GM11168 (cell line): ENCODE data around the gene SLIT3.

Source experiments
- in situ Hi-C: fragments of 300-500 bp; cut with MboI; formaldehyde crosslinking; loops from one replicate; pipeline ENCODE4 v1.12.0; 2022; ENCODE audit warnings: low sequenced_read_pairs; ENCODE audit not compliant: unreplicated experiment

SLIT3 gene

DNA sequence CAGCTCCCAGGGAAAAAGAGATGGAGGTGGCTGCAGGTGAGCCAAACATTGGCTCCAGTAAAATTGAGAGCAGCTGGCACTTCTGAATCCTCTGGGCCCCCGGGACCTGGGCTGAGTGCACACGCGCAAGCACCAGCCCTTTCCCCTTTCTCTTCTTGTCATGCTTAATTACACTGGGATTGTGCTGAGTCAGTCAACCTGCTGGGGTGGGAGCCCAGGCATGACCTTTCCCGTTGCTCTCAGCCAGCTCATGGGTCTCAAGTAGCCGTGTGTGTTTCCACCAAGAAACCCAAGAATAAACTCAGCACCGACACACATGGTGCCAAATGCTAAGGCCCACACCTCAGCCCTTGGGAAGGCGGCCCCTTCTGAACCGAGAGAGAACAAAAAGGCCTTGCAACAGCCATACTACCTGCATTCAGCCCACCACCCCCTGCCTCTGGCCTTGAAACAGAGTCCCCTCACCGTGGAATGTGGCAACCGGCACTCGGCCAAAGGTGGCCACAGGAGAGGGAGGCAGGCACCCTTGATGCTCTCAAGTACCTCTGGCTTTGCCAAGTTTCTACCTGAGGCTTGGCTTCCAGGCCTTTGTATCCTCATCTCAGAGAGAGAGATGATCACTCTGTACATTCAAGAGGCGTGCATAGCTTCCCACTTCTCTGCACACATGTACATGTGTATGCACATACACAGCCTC lies 28.1 kb downstream of the SLIT3 start:
- in situ Hi-C loops, result no loop called here

DNA sequence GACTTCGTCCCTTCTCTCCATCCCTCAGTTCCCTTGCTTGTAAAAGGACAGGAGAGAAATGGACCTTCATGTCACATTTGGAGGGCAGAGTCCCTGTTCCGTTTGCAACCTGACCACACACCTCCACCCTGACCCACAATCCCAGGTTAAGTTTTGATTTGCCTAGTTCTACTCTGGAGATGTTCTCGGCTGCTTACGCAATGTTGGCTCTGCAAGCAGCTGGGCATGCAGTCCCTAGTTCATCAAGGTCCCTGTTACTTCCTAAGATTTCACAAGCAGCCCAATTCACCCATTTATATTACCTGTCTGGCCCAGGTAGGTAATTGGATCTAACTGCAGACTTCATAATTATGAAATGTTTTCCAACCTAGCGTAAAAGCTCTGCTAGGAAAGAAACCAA lies 28.8 kb downstream of the SLIT3 start:
- in situ Hi-C loops, result no loop called here

DNA sequence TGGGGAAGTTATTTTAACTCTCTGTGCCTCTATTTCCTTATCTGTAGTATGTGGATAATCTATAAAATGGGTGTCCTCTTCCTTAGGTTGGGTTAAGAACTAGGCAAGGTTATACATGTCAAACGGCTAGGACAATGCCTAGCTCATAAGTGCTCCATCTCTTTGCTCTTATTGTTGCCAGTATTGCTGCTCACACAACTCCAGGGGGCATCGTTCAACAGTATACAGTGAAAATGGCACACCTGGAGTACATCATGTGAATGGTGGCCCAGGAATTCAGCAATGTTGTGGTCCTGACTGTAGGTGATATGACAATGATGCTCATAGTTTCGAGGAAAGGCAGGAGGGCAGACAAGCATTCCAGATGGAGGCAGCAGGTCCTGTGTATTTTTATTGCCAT lies 30.1 kb downstream of the SLIT3 start:
- in situ Hi-C loops, result no loop called here

DNA sequence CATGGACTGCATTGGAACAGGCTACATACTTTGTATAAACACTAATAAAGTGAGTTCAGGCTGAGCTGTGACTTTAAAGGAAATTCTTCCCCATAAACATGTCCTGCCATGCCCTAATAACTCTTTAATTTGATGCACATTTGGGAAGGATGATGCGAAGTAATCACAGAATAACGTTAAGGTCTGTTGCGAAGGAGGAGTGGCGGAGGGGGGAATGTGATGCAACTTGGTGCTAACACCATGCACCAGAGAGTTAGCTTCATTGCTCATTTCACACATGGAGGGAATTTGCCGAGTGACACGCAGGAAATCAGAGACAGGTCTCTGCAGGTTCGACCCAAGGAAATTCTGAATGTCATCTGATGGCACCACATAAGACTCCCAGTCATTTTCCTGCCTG lies 32.9 kb downstream of the SLIT3 start:
- in situ Hi-C loops, result no loop called here

DNA sequence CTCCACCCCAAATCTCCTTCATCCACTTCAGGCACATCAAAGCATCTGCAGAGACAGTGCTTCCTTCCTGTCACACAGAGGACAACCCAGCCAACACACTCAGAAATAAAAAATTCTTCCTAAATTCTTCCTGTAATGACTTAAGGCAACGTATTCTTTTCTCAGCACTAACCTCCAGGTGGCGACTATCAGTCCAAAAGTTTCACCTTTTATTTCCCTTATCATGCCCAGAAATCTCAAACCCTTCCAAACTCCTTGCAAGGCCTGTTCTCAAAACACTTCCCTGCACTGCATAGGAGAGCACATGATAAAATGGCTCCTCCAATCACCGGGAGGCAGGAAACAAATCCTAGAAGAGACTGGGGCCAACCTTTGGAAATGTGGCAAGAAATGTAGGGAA lies 35.1 kb downstream of the SLIT3 start:
- in situ Hi-C loops, result no loop called here

DNA sequence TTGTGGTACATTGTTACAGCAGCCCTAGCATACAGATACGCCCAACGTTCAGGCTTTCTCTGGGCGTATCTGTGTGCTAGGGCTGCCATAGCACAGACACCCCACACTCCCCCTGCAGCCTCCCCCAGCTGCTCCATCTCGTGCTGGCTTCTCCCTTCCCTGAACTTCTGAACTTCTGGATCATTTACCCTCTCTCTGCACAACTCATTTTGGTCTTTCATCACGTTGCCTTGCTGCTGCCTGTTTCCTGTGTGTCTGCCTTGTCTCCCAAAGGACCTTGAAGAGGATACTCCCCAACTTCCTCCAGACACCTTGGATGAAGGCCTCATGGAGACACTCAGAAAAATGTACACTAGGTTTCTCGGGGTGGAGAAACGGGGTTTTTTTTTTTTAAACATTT lies 37.3 kb downstream of the SLIT3 start:
- in situ Hi-C loops, result no loop called here

DNA sequence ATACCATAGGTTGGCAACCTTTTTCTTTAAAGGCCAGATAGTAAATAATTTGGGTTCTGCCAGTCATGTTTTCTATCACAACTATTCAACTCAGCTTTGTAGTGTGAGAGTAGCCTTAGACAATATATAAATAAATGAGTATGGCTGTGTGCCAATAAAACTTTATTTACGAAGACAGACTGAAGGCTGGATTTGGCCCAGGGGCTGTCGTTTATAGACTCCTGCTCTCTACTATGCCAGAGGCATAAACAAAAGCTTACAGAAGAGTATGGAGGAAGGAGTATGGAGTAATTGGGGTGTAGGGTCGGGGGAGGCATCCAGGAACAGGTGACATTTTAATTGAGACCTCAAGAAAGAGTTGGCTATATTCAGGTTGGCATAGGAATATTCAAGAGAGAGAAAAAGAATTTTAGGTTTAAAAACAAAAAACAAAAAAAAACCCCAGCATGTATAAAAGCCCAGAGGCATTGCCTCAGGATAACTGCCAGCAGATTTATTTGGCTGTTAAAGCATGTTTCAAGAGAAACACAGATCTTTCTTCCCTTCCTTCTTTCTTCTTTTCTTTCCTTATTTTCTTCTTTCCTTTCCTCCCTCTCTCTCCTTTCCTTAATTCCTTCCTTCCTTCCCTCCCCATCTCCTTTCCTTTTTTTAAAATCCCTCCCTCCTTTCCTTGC lies 39.9 kb downstream of the SLIT3 start:
- in situ Hi-C loops, result no loop called here

DNA sequence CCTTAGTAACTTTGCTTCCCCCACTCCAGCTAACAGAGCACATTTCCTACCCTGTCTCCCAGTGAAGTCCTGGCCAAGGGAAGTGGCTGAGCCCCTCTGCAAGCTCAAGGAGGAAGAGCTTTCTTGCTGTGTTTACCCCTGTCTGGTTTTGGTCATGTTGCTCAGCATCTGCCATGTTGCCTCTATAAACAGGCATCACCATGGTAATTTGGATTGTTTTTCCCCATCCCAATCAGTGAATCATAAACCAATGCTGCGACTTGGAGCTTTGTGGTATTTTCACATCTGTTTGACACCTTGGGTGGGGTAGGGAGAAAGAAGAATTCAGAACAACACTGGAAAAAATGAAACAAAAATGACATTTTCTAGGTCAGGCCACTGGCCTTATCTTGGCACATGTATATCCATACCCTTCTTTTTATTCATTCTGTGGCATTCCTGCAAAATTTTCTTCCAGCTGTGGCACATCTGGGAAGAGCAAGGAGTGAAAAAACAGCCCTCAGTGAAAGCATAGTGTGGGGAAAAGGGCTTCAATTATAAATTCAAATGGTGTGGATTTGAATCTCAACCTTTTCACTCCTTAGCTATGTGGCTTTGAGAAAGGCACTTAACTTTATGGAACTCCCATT lies 42.5 kb downstream of the SLIT3 start:
- in situ Hi-C loops, result no loop called here

DNA sequence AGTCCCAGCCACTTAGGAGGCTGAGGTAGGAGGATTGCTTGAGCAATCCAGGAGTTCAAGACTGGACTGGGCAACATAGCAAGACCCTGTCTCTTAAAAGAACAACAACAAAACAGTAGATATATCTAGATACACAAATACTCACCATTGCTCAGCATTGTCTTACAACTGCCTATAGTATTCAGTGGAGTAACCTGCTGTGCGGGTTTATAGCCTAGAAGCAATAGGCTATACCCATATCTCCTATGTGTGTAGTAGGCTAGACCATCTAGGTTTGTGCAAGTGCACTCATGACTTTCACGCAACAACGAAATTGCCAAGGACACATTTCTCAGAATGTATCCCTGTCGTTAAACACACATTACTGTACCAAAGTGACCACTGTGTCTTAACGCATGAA lies 44.7 kb downstream of the SLIT3 start:
- in situ Hi-C loops, result no loop called here

DNA sequence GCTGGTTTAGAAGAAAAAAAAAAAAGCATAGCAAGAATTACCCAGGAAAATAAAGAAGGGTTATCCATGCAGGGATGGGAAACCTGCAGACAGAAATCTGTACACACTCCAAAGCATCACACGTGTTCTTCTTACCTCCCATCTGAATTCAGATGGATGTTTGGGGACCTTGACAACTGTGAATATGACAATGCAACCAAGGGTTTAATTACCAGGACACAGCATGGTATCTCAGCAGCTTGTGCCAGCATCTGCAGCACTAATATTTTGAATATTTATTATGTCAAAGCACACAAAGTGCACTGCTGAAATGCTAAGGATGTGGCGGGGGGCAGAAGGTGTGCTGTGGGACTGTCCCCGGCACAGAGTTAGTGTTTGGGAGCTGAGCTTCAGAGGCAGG lies 47.9 kb downstream of the SLIT3 start:
- in situ Hi-C loops, result no loop called here

DNA sequence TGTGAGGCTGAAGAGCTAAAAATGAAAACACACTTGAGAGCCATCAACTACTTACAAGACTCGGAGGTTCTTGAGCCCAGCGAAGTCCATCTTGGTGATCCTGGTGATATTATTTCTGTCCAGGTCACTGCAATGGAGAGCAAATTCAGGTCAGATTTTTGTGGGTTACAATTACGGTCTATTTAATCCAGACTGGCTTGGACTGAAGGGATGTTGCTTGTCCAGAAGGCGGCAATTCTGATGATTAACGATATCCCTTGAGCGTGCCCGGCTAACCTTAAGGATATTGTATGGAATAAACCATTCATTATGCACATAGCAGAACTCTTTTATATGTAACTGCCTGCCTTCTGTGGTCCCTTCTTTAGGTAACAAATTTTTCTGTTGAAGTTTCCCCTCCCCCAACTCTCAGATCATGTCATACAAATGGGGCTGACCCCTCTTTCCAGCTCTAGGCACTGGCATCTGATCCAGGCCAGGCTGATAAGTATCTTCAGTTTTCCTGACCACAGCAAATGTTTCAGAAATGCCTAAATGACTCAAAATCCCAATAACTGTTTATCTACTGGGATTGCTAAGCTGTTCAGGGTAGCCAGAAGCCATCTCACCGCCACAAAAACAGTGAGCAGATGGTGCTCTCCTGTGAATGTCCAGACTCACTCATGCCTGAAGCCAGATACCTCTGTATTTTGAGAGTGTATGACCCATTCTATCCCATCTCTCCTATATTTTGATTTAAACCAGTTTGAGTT lies 49.4 kb downstream of the SLIT3 start:
- in situ Hi-C loops, result no loop called here

DNA sequence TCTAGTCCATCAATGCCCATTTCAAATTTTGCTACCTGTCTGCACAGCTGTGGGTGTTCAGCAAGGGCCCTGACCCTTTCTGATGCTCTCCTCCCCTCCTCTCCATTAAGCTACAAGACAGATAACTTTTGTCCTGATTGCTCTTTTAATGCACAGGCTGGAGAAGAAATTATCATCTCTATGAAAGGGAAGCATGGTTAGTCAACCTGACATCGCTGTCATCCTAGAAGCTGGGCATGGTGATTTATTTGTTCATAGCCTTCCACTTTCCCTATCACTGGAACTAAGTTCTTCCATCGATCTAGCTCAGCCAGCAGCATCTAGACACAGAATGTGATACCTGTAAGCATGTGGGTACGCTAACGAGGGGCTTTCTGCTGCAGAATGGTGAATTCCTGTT lies 50.1 kb downstream of the SLIT3 start:
- in situ Hi-C loops, result no loop called here

DNA sequence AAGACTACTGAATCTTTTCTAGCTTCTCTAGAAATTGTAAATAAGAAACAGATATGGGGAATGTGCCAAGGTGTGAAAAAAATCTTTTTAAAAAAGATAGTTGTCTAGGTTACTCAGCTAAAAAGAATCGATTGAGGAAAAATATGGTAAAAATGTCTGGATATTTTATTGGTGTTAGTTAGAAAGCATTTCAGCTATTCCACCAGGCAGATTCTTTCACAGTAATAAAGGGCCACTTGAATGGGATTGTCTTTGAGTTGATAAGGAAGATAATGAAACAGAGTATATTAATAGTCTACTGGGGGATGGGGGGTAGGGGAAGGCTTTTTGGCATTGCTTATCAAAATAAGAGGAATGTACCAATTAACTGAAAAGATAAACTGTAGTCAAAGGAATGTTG lies 51.9 kb downstream of the SLIT3 start:
- in situ Hi-C loops, result no loop called here

DNA sequence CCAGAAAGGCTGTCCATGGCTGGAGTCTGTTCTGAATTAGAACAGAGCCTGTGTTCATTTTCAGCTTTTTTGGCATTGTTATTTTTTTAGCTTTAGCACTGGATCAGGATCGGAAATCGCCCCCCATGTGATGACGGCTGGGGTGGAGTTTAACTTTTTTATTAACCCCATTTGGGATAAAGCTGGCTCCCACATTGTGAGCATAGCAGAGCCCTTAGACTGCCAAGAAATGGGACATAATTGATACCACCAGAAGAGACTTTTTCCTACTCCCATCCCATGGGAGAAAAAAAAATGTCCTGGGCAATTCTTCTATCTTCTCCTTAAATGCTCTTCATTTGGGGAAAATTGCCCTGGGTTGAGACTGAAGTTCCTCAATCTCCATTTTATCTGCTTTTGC lies 52.4 kb downstream of the SLIT3 start:
- in situ Hi-C loops, result no loop called here

DNA sequence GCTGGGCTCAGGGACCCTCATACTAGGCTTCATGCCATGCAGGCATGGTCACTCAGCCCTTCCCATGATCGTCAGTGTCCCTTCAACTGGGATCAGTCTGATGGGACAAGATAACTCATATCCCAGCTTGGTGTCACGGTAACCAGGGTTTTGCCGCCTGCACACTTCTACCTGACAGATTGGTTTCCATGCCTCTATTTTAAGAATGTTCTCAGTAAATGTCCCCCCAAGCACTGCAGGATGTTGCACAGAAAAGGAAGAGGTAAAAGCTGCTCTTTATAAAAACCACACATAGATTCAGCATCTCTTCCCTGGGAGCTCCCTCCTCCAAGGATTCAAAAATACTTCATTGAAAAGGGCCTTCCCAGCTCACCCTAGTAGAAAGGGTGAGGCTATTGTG lies 56.1 kb downstream of the SLIT3 start:
- in situ Hi-C loops, result no loop called here

DNA sequence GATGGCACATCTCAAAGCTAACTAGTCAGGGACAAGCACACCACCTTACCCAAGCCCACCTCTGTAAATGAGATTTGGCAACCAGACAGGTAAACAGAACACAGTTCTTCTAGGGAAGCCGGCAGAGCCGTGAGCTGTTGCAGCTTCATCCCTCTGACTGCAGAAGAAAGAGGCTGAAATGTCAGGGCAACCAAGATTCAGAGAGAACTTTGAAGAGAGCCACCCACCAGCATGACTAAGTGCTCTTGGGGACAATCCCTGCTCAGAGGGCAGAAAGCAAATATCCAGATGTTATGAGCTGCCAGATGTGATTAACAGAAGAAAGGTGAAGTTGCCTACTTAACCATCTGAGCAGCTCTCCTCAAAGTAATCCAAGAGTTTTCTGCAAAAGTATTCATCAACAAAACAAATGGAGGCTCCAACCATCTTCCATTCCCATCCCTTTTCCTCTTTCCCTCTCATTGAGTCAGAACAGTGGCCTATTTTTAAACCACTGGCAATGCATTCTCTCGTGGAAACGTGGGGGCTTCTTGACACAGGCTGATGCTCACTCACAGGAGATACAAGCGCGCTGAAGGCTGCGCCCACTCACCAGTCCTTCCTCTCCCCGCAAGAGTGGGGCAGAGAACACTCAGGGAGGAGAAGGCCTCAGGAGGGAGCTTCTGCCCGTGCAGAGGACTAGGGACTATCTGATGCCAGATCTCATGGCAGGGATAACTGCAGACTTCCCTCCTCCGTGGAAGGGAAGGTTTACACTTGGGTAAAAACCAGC lies 57.1 kb downstream of the SLIT3 start:
- in situ Hi-C loops, result no loop called here

DNA sequence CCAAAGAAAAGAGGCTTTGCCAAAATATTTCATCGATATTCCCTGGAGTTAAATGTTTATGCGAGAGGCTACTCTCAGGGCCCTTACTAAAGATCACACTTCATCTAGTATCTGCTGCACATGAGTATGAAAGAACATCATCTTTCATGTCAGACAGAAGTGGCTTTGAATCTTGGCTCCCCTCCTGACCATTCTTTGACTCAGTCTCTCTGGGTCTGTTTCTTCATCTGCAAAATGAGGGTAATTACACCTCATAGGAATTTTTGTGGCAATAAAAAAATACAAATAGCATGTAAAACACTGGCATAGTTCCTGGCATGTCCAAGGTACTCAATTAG lies 58.1 kb downstream of the SLIT3 start:
- in situ Hi-C loops, result no loop called here

DNA sequence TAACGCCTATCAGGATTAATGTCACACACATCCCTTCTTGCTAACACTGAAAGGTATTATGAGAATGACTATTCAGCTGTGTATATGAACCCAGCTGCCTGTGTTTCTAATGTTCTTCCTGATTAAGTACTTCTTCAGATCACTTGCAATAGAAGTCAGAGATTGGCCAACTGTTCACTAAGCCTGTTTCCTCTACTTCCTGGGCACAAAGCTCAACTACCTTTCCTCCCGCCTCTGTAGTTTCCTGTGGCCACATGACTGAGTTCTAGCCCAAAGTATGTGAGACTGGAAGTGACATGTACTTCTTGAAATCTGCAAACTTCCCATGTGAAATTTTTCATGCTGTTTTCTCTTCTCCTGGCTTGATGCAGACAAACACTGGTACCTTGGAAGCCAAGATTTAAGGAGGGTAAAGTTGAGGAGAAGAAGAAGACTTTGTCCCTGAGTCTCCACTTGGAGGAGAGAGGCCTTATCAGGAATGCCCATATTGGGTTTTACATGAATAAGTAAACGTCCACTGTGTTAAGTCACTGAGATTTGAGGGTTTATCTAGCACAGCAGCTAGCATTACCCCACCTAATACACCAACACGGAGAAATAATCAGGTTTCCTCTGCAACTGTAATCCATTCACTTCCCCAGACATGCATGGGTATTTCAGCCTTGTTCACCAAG lies 58.6 kb downstream of the SLIT3 start:
- in situ Hi-C loops, result no loop called here

DNA sequence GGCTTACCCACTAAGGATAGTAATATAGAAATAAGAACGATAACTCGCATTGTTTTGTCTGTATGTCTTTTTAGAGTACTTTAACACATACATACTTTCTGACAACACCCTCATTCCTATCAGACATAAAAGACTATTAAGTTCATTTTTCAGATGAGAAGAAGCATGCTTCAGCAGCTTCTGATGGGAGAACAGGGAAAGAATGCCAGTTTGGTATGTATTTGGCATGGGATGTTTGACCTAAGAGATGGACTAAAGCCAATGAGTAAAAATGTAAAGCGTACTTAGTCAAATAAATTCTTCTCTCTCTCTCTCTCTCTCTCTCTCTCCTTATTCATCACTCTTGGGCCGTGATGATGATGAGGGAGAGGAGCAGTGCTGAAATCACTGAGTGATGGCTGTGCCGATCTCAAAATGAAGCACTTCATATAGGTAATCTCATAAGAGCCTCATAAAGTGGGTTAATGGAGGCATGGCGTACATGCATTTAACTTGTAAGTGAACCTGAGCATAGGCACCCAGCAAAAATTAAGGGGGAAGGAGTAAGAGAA lies 71.5 kb downstream of the SLIT3 start:
- in situ Hi-C loops, result no loop called here

DNA sequence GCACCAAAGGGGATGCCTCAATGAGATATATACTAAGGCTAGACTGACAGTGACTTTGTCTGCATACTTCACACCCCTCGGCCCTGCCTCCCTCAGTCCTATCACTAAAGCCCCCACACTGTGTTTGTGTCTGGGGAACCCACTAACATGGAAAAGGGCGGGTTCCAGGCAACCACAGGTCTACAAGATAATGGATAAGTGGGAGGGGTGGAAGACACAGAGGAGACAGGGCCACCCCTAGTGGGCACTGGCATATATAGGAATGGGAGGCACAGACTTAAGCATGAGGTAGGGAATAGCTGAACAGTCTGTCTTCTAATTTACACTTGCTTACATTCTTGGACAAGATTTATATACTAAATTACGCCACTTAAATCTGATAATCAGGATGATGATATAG lies 74.0 kb downstream of the SLIT3 start:
- in situ Hi-C loops, result no loop called here
